ENCODE measurements around the gene SH2D3C. TPM values are rescaled to one million over a fixed set of nuclear protein-coding genes. Genes with fewer than 3 reads are reported as not detected.

Gene SH2D3C
- total and polyA plus RNA-seq, 9 of the 15 experiments (the other 6 are each of a cell fraction or from before 2014, with no cell fraction given), result 0.03 to 1.2 (median 0.22) TPM; not detected in 1

DNA sequence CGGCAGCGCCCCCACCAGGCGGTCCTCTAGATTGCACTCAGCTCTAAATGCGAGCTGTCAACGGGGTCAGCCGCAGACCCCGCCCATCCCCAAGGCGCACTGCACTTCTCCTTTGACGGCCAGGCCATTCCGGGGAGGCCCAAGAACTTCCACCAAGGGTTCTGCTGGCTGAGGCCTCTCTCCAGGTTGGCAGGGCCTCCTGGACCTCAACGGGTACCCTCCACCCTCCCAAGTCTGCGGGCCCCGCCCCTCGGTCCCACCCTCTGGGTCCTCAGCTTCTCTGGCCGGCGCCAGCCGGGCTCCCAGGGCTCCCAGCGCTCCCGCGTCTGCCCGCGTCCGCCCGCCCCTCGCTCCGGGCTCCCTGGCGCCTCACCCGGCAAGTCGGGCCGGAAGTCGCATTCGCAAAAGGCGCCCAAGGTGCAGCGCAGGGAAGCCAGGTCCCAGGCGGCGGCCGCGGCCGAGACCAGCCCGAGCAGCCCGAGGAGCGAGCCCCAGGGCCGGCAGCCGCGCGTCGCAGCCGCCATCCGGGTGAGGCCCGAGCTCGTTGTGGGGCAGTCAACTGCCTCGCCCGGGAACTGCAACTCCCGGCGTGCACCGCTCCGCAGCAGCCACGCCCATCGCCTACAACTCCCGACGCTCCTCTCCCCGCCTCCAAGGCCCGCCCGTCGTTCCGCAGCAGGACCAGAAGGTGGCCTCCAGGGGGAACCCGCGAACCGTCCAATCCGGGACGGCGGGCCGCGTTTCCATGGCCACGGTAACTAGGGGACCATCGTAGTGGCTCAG lies 43.5 kb downstream of the SH2D3C start, which contains the start of gene TOR2A (continued):
- TF ChIP-seq OTX1 (CRISPR knock-in tag; IDR thresholded peaks at IDR 0.05) (no peak; the same call in 1 of the 2 replicates), PHF20 (IDR thresholded peaks at IDR 0.05; ENCODE audit: partially characterized antibody) (peak; percentile 34), CREBBP (IDR thresholded peaks at IDR 0.05; ENCODE audit: low read depth, low read length) (no peak), ARID2 (IDR thresholded peaks at IDR 0.05) (peak; percentile 93), SP1 (CRISPR knock-in tag; IDR thresholded peaks at IDR 0.05) (peak; percentile 99), HCFC1 (IDR thresholded peaks at IDR 0.05; ENCODE audit: low read depth, low read length) (peak; percentile 98), KDM4B (IDR thresholded peaks at IDR 0.05; ENCODE audit: borderline replicate concordance in 2 of 2, low read depth in 1 of 2) (peak in 1 of 2 experiments; percentile 66; a peak in 1 of 4 replicates), COPS2 (conservative IDR thresholded peaks at IDR 0.05) (no peak), SRF (CRISPR knock-in tag; IDR thresholded peaks at IDR 0.05) (0 out of 4 replicates have a peak, but pooled peaks of 1 of the 2 experiments have one; percentile 34), ZC3H11A (IDR thresholded peaks at IDR 0.05; ENCODE audit: low read depth, low read length) (no peak), MYNN (IDR thresholded peaks at IDR 0.05) (peak; percentile 100), MYNN (CRISPR knock-in tag; IDR thresholded peaks at IDR 0.05) (peak; percentile 92), CBFA2T3 (IDR thresholded peaks at IDR 0.05) (no peak), UBTF (IDR thresholded peaks at IDR 0.05; ENCODE audit: borderline replicate concordance in 1 of 2, low read depth in 2 of 2, low read length in 2 of 2) (peak; percentile 60 to 93; a peak in 3 of 4 replicates), MXI1 (IDR thresholded peaks at IDR 0.05; ENCODE audit: low read depth, low read length) (peak; percentile 100), RNF2 (IDR thresholded peaks at IDR 0.05) (peak; percentile 59; the same call in 1 of the 2 replicates), TRIM24 (IDR thresholded peaks at IDR 0.05) (no peak), HLTF (IDR thresholded peaks at IDR 0.05) (no peak), POLR3G (IDR thresholded peaks at IDR 0.05; ENCODE audit: extremely low read depth, insufficient read length, insufficient replicate concordance) (no peak), MAZ (CRISPR knock-in tag; conservative IDR thresholded peaks at IDR 0.05 in 1 of 2, IDR thresholded peaks at IDR 0.05 in 1 of 2) (peak; percentile 84 to 86), CTBP1 (IDR thresholded peaks at IDR 0.05; ENCODE audit: borderline replicate concordance) (peak; percentile 79; the same call in 1 of the 2 replicates), STAG1 (CRISPR knock-in tag; IDR thresholded peaks at IDR 0.05; ENCODE audit: borderline replicate concordance) (peak; percentile 95)
- TF ChIP-seq, protein P1, sequence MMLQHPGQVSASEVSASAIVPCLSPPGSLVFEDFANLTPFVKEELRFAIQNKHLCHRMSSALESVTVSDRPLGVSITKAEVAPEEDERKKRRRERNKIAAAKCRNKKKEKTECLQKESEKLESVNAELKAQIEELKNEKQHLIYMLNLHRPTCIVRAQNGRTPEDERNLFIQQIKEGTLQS (IDR thresholded peaks at IDR 0.05), result no peak
- TF ChIP-seq, protein P1 (CRISPR knock-in tag; conservative IDR thresholded peaks at IDR 0.05), result no peak; the same call in 1 of the 2 replicates
- TF ChIP-seq, protein P2, sequence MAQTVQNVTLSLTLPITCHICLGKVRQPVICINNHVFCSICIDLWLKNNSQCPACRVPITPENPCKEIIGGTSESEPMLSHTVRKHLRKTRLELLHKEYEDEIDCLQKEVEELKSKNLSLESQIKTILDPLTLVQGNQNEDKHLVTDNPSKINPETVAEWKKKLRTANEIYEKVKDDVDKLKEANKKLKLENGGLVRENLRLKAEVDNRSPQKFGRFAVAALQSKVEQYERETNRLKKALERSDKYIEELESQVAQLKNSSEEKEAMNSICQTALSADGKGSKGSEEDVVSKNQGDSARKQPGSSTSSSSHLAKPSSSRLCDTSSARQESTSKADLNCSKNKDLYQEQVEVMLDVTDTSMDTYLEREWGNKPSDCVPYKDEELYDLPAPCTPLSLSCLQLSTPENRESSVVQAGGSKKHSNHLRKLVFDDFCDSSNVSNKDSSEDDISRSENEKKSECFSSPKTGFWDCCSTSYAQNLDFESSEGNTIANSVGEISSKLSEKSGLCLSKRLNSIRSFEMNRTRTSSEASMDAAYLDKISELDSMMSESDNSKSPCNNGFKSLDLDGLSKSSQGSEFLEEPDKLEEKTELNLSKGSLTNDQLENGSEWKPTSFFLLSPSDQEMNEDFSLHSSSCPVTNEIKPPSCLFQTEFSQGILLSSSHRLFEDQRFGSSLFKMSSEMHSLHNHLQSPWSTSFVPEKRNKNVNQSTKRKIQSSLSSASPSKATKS (CRISPR knock-in tag; IDR thresholded peaks at IDR 0.05), result no peak

Data from K562 (cell line).